Parathyroid adenoma (tissue), 2 donors: ENCODE measurements around the gene B4GALNT4.
"Not testable (repeated sequence)": the region's sequence is repeated elsewhere in the genome, so short reads cannot be mapped to it uniquely, and the experiment has no call there.

Experiments
- H2AFZ ChIP-seq: fragments of 300-600 bp; sonication (generic); one replicate; pipeline ENCODE4 v1.7.0; 2017; ENCODE audit warnings: antibody characterized with exemption, mild to moderate bottlenecking
- H3K27ac ChIP-seq: fragments of 300-600 bp; sonication (generic); one replicate; pipeline ENCODE4 v1.7.0; 2017
- H3K27me3 ChIP-seq: fragments of 300-600 bp; sonication (generic); one replicate; pipeline ENCODE4 v1.7.0; 2017; ENCODE audit warnings: low read length; ENCODE audit not compliant: control insufficient read depth, insufficient read depth
- H3K36me3 ChIP-seq: fragments of 300-600 bp; sonication (generic); one replicate; pipeline ENCODE4 v1.7.0; 2017; ENCODE audit warnings: low read length; ENCODE audit not compliant: control insufficient read depth, insufficient read depth
- H3K4me1 ChIP-seq: fragments of 300-600 bp; sonication (generic); one replicate; pipeline ENCODE4 v1.7.0; 2017; ENCODE audit warnings: control low read depth
- H3K4me2 ChIP-seq: fragments of 300-600 bp; sonication (generic); one replicate; pipeline ENCODE4 v1.7.0; 2017; ENCODE audit warnings: low read length
- H3K4me3 ChIP-seq: fragments of 300-600 bp; sonication (generic); one replicate; pipeline ENCODE4 v1.7.0; 2017; ENCODE audit warnings: low read depth, low read length
- H3K79me2 ChIP-seq: fragments of 300-600 bp; sonication (generic); one replicate; pipeline ENCODE4 v1.7.0; 2017; ENCODE audit warnings: control low read depth
- H3K9ac ChIP-seq: fragments of 300-600 bp; sonication (generic); one replicate; pipeline ENCODE4 v1.7.0; 2017; ENCODE audit warnings: mild to moderate bottlenecking
- H3K9me3 ChIP-seq: fragments of 300-600 bp; sonication (generic); one replicate; pipeline ENCODE4 v1.7.0; 2017; ENCODE audit warnings: low read length; ENCODE audit not compliant: control insufficient read depth
- CTCF ChIP-seq: fragments of 300-600 bp; sonication (generic); IDR thresholded peaks from one replicate; pipeline ENCODE4 v1.7.0; 2017; ENCODE audit warnings: antibody characterized with exemption, mild to moderate bottlenecking
- donor health status: primary hyperparathyroidism.

Gene B4GALNT4

DNA sequence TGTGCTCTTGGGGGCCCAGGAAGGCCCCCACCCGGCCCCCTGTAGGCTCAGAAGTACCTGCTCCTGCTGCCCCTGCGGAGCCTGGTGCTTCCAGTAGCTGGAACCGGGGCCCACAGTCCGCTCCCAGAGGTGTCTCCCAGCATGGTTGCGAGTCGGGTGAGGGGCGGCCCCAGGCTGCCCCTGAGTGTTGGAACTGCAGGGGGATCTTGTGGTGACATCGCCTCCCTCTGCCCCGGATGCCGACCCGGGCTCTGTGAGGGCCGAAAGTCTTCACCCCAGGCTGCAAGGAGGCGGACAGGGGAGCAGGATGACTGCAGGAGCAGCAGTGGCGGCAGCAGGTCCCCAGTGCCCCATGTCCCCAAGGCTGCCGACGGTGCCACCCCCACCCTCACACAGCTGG lies 15.2 kb downstream of the B4GALNT4 start:
- Histone ChIP-seq H3K4me2 (no peak overlapping the region), H3K27ac (no peak overlapping the region), H3K27me3 (no peaks in the 10 kb centered on the region), H3K4me1 (no peaks in the 10 kb centered on the region), H3K9ac (no peak overlapping the region), H3K36me3 (no peaks in the 10 kb centered on the region), H3K4me3 (no peak overlapping the region), H2AFZ (no peak overlapping the region), H3K79me2 (no peaks in the 10 kb centered on the region), H3K9me3 (no peaks in the 10 kb centered on the region)
- no peak for TF ChIP-seq CTCF

DNA sequence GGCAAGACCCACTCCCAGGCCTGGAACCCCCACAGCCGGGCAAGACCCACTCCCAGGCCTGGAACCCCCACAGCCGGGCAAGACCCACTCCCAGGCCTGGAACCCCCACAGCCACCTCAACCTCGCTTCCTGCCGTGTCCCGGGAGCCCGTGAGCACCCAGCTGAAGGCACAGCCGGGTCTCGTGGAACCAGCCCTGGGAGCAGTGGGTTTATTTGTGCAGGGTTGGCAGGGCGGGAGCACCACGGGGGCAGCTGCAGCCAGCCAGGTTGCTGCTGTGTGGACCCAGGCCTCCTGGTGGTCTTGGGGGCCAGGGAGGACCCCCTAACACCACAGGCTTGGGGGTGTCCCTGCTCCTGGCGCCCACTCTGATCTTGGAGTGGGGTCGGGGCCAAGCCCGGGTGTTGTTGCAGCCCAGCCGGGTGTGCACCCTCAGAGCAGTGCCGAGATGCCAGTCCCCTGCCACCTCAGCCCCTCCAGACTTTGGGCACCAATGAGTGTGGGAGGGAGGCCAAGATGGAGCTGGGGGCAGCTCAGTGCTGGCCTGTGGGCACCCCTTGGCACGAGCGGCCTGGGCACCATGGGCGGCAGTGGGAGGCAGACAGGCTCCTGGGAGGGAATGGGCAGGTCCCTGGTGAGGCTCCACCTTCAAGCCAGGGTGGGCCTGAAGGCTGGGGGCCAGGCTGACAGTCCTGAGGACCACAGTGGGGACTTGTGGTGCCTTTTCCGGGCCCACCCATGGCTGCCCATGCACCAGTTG lies 16.5 kb downstream of the B4GALNT4 start:
- H3K79me2 ChIP-seq, result no peaks in the 10 kb centered on the region
- H3K4me1 ChIP-seq, result no peaks in the 10 kb centered on the region
- H3K36me3 ChIP-seq, result no peaks in the 10 kb centered on the region
- no peak overlapping the region for H3K4me3 ChIP-seq
- no peak overlapping the region for H3K9ac ChIP-seq
- H3K27ac ChIP-seq, result no peak overlapping the region
- H3K9me3 ChIP-seq, result no peaks in the 10 kb centered on the region
- no peak overlapping the region for H3K4me2 ChIP-seq
- no peak for TF ChIP-seq CTCF
- no peak overlapping the region for H2AFZ ChIP-seq
- H3K27me3 ChIP-seq, result no peaks in the 10 kb centered on the region

DNA sequence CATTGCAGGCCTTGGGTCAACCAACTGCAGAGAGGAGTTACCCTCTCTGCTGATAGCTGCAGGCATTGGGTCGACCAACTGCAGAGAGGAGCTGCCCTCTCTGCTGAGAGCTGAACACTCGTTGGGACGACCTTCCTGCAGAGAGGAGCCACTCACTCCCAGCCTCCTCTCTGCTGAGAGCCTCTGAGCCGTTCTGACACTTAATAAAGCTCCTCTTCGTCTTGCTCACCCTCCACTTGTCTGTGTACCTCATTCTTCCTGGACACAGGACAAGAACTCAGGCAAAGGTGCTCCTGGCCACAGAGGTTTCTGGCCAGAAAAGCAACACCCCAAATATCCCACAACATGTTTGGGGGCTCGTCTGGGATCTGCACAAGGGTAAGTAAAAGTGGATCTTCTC lies 17.2 kb downstream of the B4GALNT4 start:
- Histone ChIP-seq H3K27me3 (no peaks in the 10 kb centered on the region), H3K9ac (no peak overlapping the region), H3K36me3 (no peaks in the 10 kb centered on the region), H3K4me2 (no peak overlapping the region), H3K4me3 (no peak overlapping the region), H3K4me1 (no peaks in the 10 kb centered on the region), H3K27ac (no peak overlapping the region), H3K9me3 (no peaks in the 10 kb centered on the region), H2AFZ (no peak overlapping the region), H3K79me2 (no peaks in the 10 kb centered on the region)
- TF ChIP-seq CTCF, result no peak

- Histone ChIP-seq H3K27me3 (no peaks in the 10 kb centered on the region), H3K4me2 (no peak overlapping the region), H3K4me1 (no peaks in the 10 kb centered on the region), H3K9ac (no peak overlapping the region), H3K36me3 (no peaks in the 10 kb centered on the region), H3K79me2 (no peaks in the 10 kb centered on the region), H3K9me3 (no peaks in the 10 kb centered on the region), H3K27ac (no peak overlapping the region), H2AFZ (no peak overlapping the region), H3K4me3 (no peak overlapping the region)
- TF ChIP-seq CTCF, result no peak
Observed at GRCh38 chr11:387193-387793, 18.0 kb downstream of the B4GALNT4 start.

- not testable (repeated sequence) for H2AFZ ChIP-seq, H3K27ac ChIP-seq, H3K4me3 ChIP-seq, H3K36me3 ChIP-seq, H3K4me1 ChIP-seq, H3K79me2 ChIP-seq, H3K9ac ChIP-seq, H3K9me3 ChIP-seq, H3K4me2 ChIP-seq, H3K27me3 ChIP-seq
Observed at GRCh38 chr11:389369-389768, 20.1 kb downstream of the B4GALNT4 start.
